Measurements from ENCODE around the gene DAPK1. TPM values are rescaled to one million over a fixed set of nuclear protein-coding genes. Genes with fewer than 3 reads are reported as not detected.

Gene DAPK1
- total and polyA plus RNA-seq, 3 experiments from 2014 or later: 3.7 to 4.3 TPM; not detected in 1

GRCh38 chr9:87469793-87470465 lies 27.7 kb upstream of the DAPK1 start:
- ChIA-PET POLR2A (no interaction called here), CTCF (no interaction called here)
- DNase-seq: no peak
- no peaks in the 10 kb centered on the region for H3K36me3 Mint-ChIP-seq
- H3K27ac ChIP-seq (ENCODE audit: low read depth, low read length): no peak overlapping the region
- no peak overlapping the region for H3K27ac Mint-ChIP-seq
- no peak overlapping the region for H3K4me3 ChIP-seq (ENCODE audit: low read length)
- H3K9me3 ChIP-seq (ENCODE audit: low read length): no peaks in the 10 kb centered on the region
- no peaks in the 10 kb centered on the region for H3K4me1 ChIP-seq (ENCODE audit: insufficient read depth, low read length)
- H3K9me3 Mint-ChIP-seq: peaks cover 0 to 2% (median 0%) of the 10 kb centered on the region in 5 donors
- H3K4me3 Mint-ChIP-seq: no peak overlapping the region
- no peaks in the 10 kb centered on the region for H3K27me3 Mint-ChIP-seq
- no peaks in the 10 kb centered on the region for H3K27me3 ChIP-seq (ENCODE audit: insufficient read depth, low read length, poor library complexity, severe bottlenecking)
- H3K36me3 ChIP-seq (ENCODE audit: insufficient read depth, low read length): no peaks in the 10 kb centered on the region
- H3K4me1 Mint-ChIP-seq: no peaks in the 10 kb centered on the region

GRCh38 chr9:87471746-87472145 lies 25.9 kb upstream of the DAPK1 start:
- no peaks in the 10 kb centered on the region for H3K4me1 Mint-ChIP-seq
- H3K27me3 ChIP-seq (ENCODE audit: insufficient read depth, low read length, poor library complexity, severe bottlenecking): no peaks in the 10 kb centered on the region
- H3K9me3 ChIP-seq (ENCODE audit: low read length): no peaks in the 10 kb centered on the region
- no peaks in the 10 kb centered on the region for H3K36me3 ChIP-seq (ENCODE audit: insufficient read depth, low read length)
- H3K27ac Mint-ChIP-seq: no peak overlapping the region
- ChIA-PET CTCF (no interaction called here), POLR2A (no interaction called here)
- H3K4me3 Mint-ChIP-seq: no peak overlapping the region
- no peak for DNase-seq
- H3K36me3 Mint-ChIP-seq: no peaks in the 10 kb centered on the region
- H3K27me3 Mint-ChIP-seq: no peaks in the 10 kb centered on the region
- no peaks in the 10 kb centered on the region for H3K4me1 ChIP-seq (ENCODE audit: insufficient read depth, low read length)
- H3K27ac ChIP-seq (ENCODE audit: low read depth, low read length): no peak overlapping the region
- no peak overlapping the region for H3K4me3 ChIP-seq (ENCODE audit: low read length)
- H3K9me3 Mint-ChIP-seq: peaks cover 0 to 2% (median 0%) of the 10 kb centered on the region in 5 donors

- no peak overlapping the region for H3K4me3 Mint-ChIP-seq
- POLR2A ChIA-PET: no interaction called here
- H3K27ac Mint-ChIP-seq: no peak overlapping the region
Measured at GRCh38 chr9:87475463-87475862, 22.2 kb upstream of the DAPK1 start.

GRCh38 chr9:87478226-87478992 lies 19.3 kb upstream of the DAPK1 start:
- Histone ChIP-seq H3K27ac (ENCODE audit: low read depth, low read length) (no peak overlapping the region), H3K36me3 (ENCODE audit: insufficient read depth, low read length) (no peaks in the 10 kb centered on the region), H3K4me1 (ENCODE audit: insufficient read depth, low read length) (no peaks in the 10 kb centered on the region), H3K27me3 (ENCODE audit: insufficient read depth, low read length, poor library complexity, severe bottlenecking) (no peaks in the 10 kb centered on the region), H3K9me3 (ENCODE audit: low read length) (no peaks in the 10 kb centered on the region), H3K4me3 (ENCODE audit: low read length) (no peak overlapping the region)
- H3K27me3 Mint-ChIP-seq: peaks cover 0 to 1% of the 10 kb centered on the region in 2 donors
- H3K4me1 Mint-ChIP-seq: no peaks in the 10 kb centered on the region
- no peaks in the 10 kb centered on the region for H3K36me3 Mint-ChIP-seq
- H3K9me3 Mint-ChIP-seq: peaks cover 0 to 2% (median 0%) of the 10 kb centered on the region in 5 donors
- ChIA-PET POLR2A (no interaction called here), CTCF (no interaction called here)
- no peak overlapping the region for H3K4me3 Mint-ChIP-seq
- H3K27ac Mint-ChIP-seq: no peak overlapping the region
- no peak for DNase-seq

More at GRCh38 chr9:87475463-87475862, 22.2 kb upstream of the DAPK1 start:
- no peak overlapping the region for H3K27ac ChIP-seq (ENCODE audit: low read depth, low read length)
- Mint-ChIP-seq H3K36me3 (no peaks in the 10 kb centered on the region), H3K9me3 (peaks cover 0 to 2% (median 0%) of the 10 kb centered on the region in 5 donors), H3K27me3 (peaks cover 0 to 1% of the 10 kb centered on the region in 2 donors), H3K4me1 (no peaks in the 10 kb centered on the region)
- no peaks in the 10 kb centered on the region for H3K27me3 ChIP-seq (ENCODE audit: insufficient read depth, low read length, poor library complexity, severe bottlenecking)
- H3K4me3 ChIP-seq (ENCODE audit: low read length): no peak overlapping the region
- CTCF ChIA-PET: no interaction called here
- H3K9me3 ChIP-seq (ENCODE audit: low read length): no peaks in the 10 kb centered on the region
- DNase-seq: no peak
- no peaks in the 10 kb centered on the region for H3K36me3 ChIP-seq (ENCODE audit: insufficient read depth, low read length)
- H3K4me1 ChIP-seq (ENCODE audit: insufficient read depth, low read length): no peaks in the 10 kb centered on the region

GRCh38 chr9:87479801-87480201 lies 17.9 kb upstream of the DAPK1 start:
- Histone ChIP-seq H3K4me1 (ENCODE audit: insufficient read depth, low read length) (no peaks in the 10 kb centered on the region), H3K36me3 (ENCODE audit: insufficient read depth, low read length) (no peaks in the 10 kb centered on the region), H3K27me3 (ENCODE audit: insufficient read depth, low read length, poor library complexity, severe bottlenecking) (no peaks in the 10 kb centered on the region), H3K27ac (ENCODE audit: low read depth, low read length) (no peak overlapping the region), H3K4me3 (ENCODE audit: low read length) (no peak overlapping the region), H3K9me3 (ENCODE audit: low read length) (no peaks in the 10 kb centered on the region)
- Mint-ChIP-seq H3K4me1 (no peaks in the 10 kb centered on the region), H3K9me3 (no peaks in the 10 kb centered on the region), H3K4me3 (no peak overlapping the region), H3K27ac (no peak overlapping the region), H3K36me3 (no peaks in the 10 kb centered on the region), H3K27me3 (peaks cover 0 to 1% of the 10 kb centered on the region in 2 donors)
- ChIA-PET CTCF (no interaction called here), POLR2A (no interaction called here)
- no peak for DNase-seq

GRCh38 chr9:87481890-87482855 lies 15.5 kb upstream of the DAPK1 start:
- Histone ChIP-seq H3K36me3 (ENCODE audit: insufficient read depth, low read length) (no peaks in the 10 kb centered on the region), H3K27ac (ENCODE audit: low read depth, low read length) (no peak overlapping the region), H3K4me3 (ENCODE audit: low read length) (no peak overlapping the region), H3K4me1 (ENCODE audit: insufficient read depth, low read length) (no peaks in the 10 kb centered on the region), H3K9me3 (ENCODE audit: low read length) (no peaks in the 10 kb centered on the region), H3K27me3 (ENCODE audit: insufficient read depth, low read length, poor library complexity, severe bottlenecking) (no peaks in the 10 kb centered on the region)
- Mint-ChIP-seq H3K9me3 (no peaks in the 10 kb centered on the region), H3K4me3 (no peak overlapping the region), H3K27ac (no peak overlapping the region), H3K27me3 (peaks cover 0 to 3% of the 10 kb centered on the region in 2 donors), H3K4me1 (no peaks in the 10 kb centered on the region), H3K36me3 (no peaks in the 10 kb centered on the region)
- POLR2A ChIA-PET: no interaction called here
- no peak for DNase-seq
- CTCF ChIA-PET: no interaction called here

- no peak for DNase-seq
- Histone ChIP-seq H3K9me3 (ENCODE audit: low read length) (no peaks in the 10 kb centered on the region), H3K27ac (ENCODE audit: low read depth, low read length) (no peak overlapping the region), H3K4me3 (ENCODE audit: low read length) (no peak overlapping the region), H3K27me3 (ENCODE audit: insufficient read depth, low read length, poor library complexity, severe bottlenecking) (no peaks in the 10 kb centered on the region), H3K4me1 (ENCODE audit: insufficient read depth, low read length) (no peaks in the 10 kb centered on the region), H3K36me3 (ENCODE audit: insufficient read depth, low read length) (no peaks in the 10 kb centered on the region)
- ChIA-PET POLR2A (no interaction called here), CTCF (no interaction called here)
- Mint-ChIP-seq H3K9me3 (peaks cover 0 to 3% (median 0%) of the 10 kb centered on the region in 5 donors), H3K4me1 (no peaks in the 10 kb centered on the region), H3K36me3 (no peaks in the 10 kb centered on the region), H3K27me3 (peaks cover 4 to 8% of the 10 kb centered on the region in 2 donors), H3K27ac (no peak overlapping the region), H3K4me3 (no peak overlapping the region)
Measured at GRCh38 chr9:87490225-87490624, 7.4 kb upstream of the DAPK1 start.

- ChIA-PET POLR2A (no interaction called here), CTCF (no interaction called here)
- no peak overlapping the region for H3K4me3 Mint-ChIP-seq
- Histone ChIP-seq H3K36me3 (ENCODE audit: insufficient read depth, low read length) (no peaks in the 10 kb centered on the region), H3K4me3 (ENCODE audit: low read length) (no peak overlapping the region), H3K9me3 (ENCODE audit: low read length) (no peaks in the 10 kb centered on the region), H3K27ac (ENCODE audit: low read depth, low read length) (no peak overlapping the region), H3K4me1 (ENCODE audit: insufficient read depth, low read length) (no peaks in the 10 kb centered on the region), H3K27me3 (ENCODE audit: insufficient read depth, low read length, poor library complexity, severe bottlenecking) (no peaks in the 10 kb centered on the region)
- no peak for DNase-seq
- no peaks in the 10 kb centered on the region for H3K36me3 Mint-ChIP-seq
- H3K27me3 Mint-ChIP-seq: peaks cover 6 to 15% of the 10 kb centered on the region in 2 donors
- peaks cover 0 to 3% (median 0%) of the 10 kb centered on the region in 5 donors for H3K9me3 Mint-ChIP-seq
- H3K4me1 Mint-ChIP-seq: no peaks in the 10 kb centered on the region
- no peak overlapping the region for H3K27ac Mint-ChIP-seq
Measured at GRCh38 chr9:87490907-87491306, 6.8 kb upstream of the DAPK1 start.

All from CD8-positive, alpha-beta memory T cell (primary cell).